ENCODE results near the gene ZNF514. TPM values are rescaled to one million over a fixed set of nuclear protein-coding genes. Genes with fewer than 3 reads are reported as not detected.
"Not testable (repeated sequence)": the region's sequence is repeated elsewhere in the genome, so short reads cannot be mapped to it uniquely, and the experiment has no call there.

The ZNF514 gene
- total and polyA plus RNA-seq, 5 donors: 7.9 to 15.8 (median 13.0) TPM

GRCh38 chr2:95098273-95098672, 61.4 kb downstream of the ZNF514 start:
- not testable (repeated sequence) for H3K27me3 ChIP-seq (ENCODE audit: control insufficient read depth, insufficient read depth); DNase-seq
- 97% methylated on average over 5 of the region's 5 CpGs for WGBS

More at GRCh38 chr2:95098273-95098672, 61.4 kb downstream of the ZNF514 start:
- intact Hi-C loops (cut with DNase I); H3K4me3 ChIP-seq (ENCODE audit: low read length); H3K4me1 ChIP-seq (ENCODE audit: control insufficient read depth, insufficient read depth, low read length); ATAC-seq; H3K9me3 ChIP-seq (ENCODE audit: control insufficient read depth, low read length); H3K27ac ChIP-seq (ENCODE audit: low read length): not testable (repeated sequence)

Other genes starting within 250 kb of the ZNF514 start
- gene MAL, start 134.1 kb downstream of the ZNF514 start, total RNA-seq: 10 to 100 TPM in 1 of 4 donors, 1 to 10 TPM in 3; 4.5 to 15.5 (median 9.2) TPM
- gene MAL, start 134.1 kb downstream of the ZNF514 start, polyA plus RNA-seq: 14.6 TPM
- gene MRPS5, start 38.0 kb downstream of the ZNF514 start, total RNA-seq: 10 to 100 TPM; 50.3 to 65.6 (median 57.2) TPM
- gene MRPS5, start 38.0 kb downstream of the ZNF514 start, polyA plus RNA-seq: 76.9 TPM
- 1 to 10 TPM; 3.0 to 4.5 (median 3.8) TPM for gene ZNF2, start 6.0 kb upstream of the ZNF514 start, total RNA-seq
- 1.8 TPM for gene ZNF2, start 6.0 kb upstream of the ZNF514 start, polyA plus RNA-seq
- 1 to 10 TPM; 2.8 to 4.7 (median 3.3) TPM for gene ZNF892, start 47.7 kb upstream of the ZNF514 start, total RNA-seq
- 0.97 TPM for gene ZNF892, start 47.7 kb upstream of the ZNF514 start, polyA plus RNA-seq
- gene PROM2, start 114.6 kb upstream of the ZNF514 start, total RNA-seq: 1 to 10 TPM in 3 of 4 donors, under 1 TPM in 1; 0.66 to 1.6 (median 1.3) TPM
- 0.79 TPM for gene PROM2, start 114.6 kb upstream of the ZNF514 start, polyA plus RNA-seq
- gene KCNIP3, start 137.5 kb upstream of the ZNF514 start, total RNA-seq: 1 to 10 TPM; 1.9 to 5.9 (median 2.9) TPM
- gene KCNIP3, start 137.5 kb upstream of the ZNF514 start, polyA plus RNA-seq: 3.9 TPM
- gene FAHD2A, start 242.9 kb upstream of the ZNF514 start, total RNA-seq: 10 to 100 TPM; 26.1 to 32.7 (median 30.0) TPM
- gene FAHD2A, start 242.9 kb upstream of the ZNF514 start, polyA plus RNA-seq: 32.2 TPM

Data from right cardiac atrium (tissue), 5 donors.